Measurements from ENCODE around the gene AFAP1L1. TPM values are rescaled to one million over a fixed set of nuclear protein-coding genes. Genes with fewer than 3 reads are reported as not detected.

AFAP1L1 gene
- total RNA-seq, 1 experiment from 2014 or later: 15.2 TPM

DNA sequence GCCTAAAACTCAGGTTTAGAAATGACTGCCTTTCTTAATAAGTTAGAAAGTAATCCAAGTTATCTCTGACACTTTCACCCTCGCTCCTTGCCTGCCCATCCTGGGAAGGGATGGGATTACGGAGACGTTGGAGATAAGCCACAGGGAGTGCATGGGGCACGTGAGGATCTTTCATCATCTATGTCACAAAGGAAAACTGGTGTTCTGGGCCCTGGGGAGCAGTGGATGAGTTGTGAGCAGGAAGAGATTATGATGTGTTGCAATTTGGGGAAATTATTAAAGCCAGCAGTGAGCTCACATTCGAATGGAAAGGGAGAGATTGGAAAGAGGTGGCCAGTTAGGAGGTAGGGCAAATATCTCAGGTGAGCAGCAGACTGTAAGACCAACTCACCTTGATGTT is 12.8 kb downstream of the AFAP1L1 start:
- BruUV-seq (replicated peaks): no TSS peak
- H3K9me3 ChIP-seq (ENCODE audit: control insufficient read depth, insufficient read depth, low read depth, low read length): no peaks in the 10 kb centered on the region
- no peak for ATAC-seq
- no peak overlapping the region for H3K4me3 ChIP-seq (ENCODE audit: low read depth in 2 of 2, low read length in 2 of 2)
- ChIA-PET CTCF (interaction anchor here (0.6 kb wide), 1 partner anchor 62 kb away, joined by 9 read pairs; no protein-coding TSS in a partner anchor), POLR2A (no interaction called here)
- intact Hi-C loops (cut with micrococcal nuclease; ENCODE audit: unreplicated experiment): no loop called here
- no peaks in the 10 kb centered on the region for H3K27me3 ChIP-seq (ENCODE audit: control insufficient read depth, insufficient read depth, low read length)
- in situ Hi-C loops (cut with HindIII; ENCODE audit: low pct_unique_long_range_greater_than_20kb, low sequenced_read_pairs): no loop called here
- no peaks in the 10 kb centered on the region for H3K36me3 ChIP-seq (ENCODE audit: control insufficient read depth, insufficient read depth, low read length)
- no peaks in the 10 kb centered on the region for H3K4me1 ChIP-seq (ENCODE audit: control insufficient read depth, insufficient read depth, low read length)
- DNase-seq (ENCODE audit: low read depth, low spot score): no peak
- H3K27ac ChIP-seq (ENCODE audit: low read length): no peak overlapping the region
- no peak for TF ChIP-seq TCF7L2 (IDR thresholded peaks at IDR 0.05; ENCODE audit: low read depth, low read length)
- TF ChIP-seq, protein P1, sequence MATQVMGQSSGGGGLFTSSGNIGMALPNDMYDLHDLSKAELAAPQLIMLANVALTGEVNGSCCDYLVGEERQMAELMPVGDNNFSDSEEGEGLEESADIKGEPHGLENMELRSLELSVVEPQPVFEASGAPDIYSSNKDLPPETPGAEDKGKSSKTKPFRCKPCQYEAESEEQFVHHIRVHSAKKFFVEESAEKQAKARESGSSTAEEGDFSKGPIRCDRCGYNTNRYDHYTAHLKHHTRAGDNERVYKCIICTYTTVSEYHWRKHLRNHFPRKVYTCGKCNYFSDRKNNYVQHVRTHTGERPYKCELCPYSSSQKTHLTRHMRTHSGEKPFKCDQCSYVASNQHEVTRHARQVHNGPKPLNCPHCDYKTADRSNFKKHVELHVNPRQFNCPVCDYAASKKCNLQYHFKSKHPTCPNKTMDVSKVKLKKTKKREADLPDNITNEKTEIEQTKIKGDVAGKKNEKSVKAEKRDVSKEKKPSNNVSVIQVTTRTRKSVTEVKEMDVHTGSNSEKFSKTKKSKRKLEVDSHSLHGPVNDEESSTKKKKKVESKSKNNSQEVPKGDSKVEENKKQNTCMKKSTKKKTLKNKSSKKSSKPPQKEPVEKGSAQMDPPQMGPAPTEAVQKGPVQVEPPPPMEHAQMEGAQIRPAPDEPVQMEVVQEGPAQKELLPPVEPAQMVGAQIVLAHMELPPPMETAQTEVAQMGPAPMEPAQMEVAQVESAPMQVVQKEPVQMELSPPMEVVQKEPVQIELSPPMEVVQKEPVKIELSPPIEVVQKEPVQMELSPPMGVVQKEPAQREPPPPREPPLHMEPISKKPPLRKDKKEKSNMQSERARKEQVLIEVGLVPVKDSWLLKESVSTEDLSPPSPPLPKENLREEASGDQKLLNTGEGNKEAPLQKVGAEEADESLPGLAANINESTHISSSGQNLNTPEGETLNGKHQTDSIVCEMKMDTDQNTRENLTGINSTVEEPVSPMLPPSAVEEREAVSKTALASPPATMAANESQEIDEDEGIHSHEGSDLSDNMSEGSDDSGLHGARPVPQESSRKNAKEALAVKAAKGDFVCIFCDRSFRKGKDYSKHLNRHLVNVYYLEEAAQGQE (IDR thresholded peaks at IDR 0.05; ENCODE audit: insufficient read depth in 1 of 2, low read depth in 2 of 2, low read length in 1 of 2): no peak
- TF ChIP-seq SIN3A (IDR thresholded peaks at IDR 0.05; ENCODE audit: borderline replicate concordance, insufficient read depth, low read depth, low read length): no peak
- TF ChIP-seq POLR2AphosphoS5 (IDR thresholded peaks at IDR 0.05; ENCODE audit: low read depth, low read length): no peak
- TF ChIP-seq, protein P2, sequence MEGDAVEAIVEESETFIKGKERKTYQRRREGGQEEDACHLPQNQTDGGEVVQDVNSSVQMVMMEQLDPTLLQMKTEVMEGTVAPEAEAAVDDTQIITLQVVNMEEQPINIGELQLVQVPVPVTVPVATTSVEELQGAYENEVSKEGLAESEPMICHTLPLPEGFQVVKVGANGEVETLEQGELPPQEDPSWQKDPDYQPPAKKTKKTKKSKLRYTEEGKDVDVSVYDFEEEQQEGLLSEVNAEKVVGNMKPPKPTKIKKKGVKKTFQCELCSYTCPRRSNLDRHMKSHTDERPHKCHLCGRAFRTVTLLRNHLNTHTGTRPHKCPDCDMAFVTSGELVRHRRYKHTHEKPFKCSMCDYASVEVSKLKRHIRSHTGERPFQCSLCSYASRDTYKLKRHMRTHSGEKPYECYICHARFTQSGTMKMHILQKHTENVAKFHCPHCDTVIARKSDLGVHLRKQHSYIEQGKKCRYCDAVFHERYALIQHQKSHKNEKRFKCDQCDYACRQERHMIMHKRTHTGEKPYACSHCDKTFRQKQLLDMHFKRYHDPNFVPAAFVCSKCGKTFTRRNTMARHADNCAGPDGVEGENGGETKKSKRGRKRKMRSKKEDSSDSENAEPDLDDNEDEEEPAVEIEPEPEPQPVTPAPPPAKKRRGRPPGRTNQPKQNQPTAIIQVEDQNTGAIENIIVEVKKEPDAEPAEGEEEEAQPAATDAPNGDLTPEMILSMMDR (IDR thresholded peaks at IDR 0.05): no peak

DNA sequence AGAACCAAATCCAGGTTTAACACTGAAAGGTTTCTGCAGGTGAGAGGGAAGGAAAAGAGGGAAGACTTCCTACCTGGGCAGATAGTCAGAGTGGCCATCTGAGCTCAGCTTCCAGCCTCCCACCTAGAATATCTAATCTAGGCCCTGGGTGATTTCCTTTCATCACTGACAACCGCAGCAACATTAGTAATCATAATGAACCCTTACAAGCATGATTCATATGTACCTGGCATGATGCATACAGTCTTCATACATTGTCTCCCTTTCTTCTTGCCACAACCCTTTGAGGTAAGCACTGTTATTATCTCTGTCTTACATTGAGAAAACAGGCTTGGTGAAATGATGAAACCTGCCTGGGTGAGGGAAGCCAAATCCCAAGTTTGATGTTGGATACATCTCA is 13.5 kb downstream of the AFAP1L1 start:
- in situ Hi-C loops (cut with HindIII; ENCODE audit: low pct_unique_long_range_greater_than_20kb, low sequenced_read_pairs): no loop called here
- H3K27ac ChIP-seq (ENCODE audit: low read length): no peak overlapping the region
- no TSS peak for BruUV-seq (replicated peaks)
- ChIA-PET CTCF (interaction anchor here (0.6 kb wide), 1 partner anchor 62 kb away, joined by 9 read pairs; no protein-coding TSS in a partner anchor), POLR2A (no interaction called here)
- TF ChIP-seq, protein P2 (IDR thresholded peaks at IDR 0.05): no peak
- TF ChIP-seq POLR2AphosphoS5 (IDR thresholded peaks at IDR 0.05; ENCODE audit: low read depth, low read length) (no peak), SIN3A (IDR thresholded peaks at IDR 0.05; ENCODE audit: borderline replicate concordance, insufficient read depth, low read depth, low read length) (no peak), TCF7L2 (IDR thresholded peaks at IDR 0.05; ENCODE audit: low read depth, low read length) (no peak)
- TF ChIP-seq, protein P1 (IDR thresholded peaks at IDR 0.05; ENCODE audit: insufficient read depth in 1 of 2, low read depth in 2 of 2, low read length in 1 of 2): no peak
- no peaks in the 10 kb centered on the region for H3K27me3 ChIP-seq (ENCODE audit: control insufficient read depth, insufficient read depth, low read length)
- no peaks in the 10 kb centered on the region for H3K4me1 ChIP-seq (ENCODE audit: control insufficient read depth, insufficient read depth, low read length)
- H3K36me3 ChIP-seq (ENCODE audit: control insufficient read depth, insufficient read depth, low read length): no peaks in the 10 kb centered on the region
- intact Hi-C loops (cut with micrococcal nuclease; ENCODE audit: unreplicated experiment): no loop called here
- no peak for DNase-seq (ENCODE audit: low read depth, low spot score)
- ATAC-seq: no peak
- no peak overlapping the region for H3K4me3 ChIP-seq (ENCODE audit: low read depth in 2 of 2, low read length in 2 of 2)
- no peaks in the 10 kb centered on the region for H3K9me3 ChIP-seq (ENCODE audit: control insufficient read depth, insufficient read depth, low read depth, low read length)
